Fibroblast of skin of back (primary cell): Measurements from ENCODE around the gene CCSER1.
"Not testable (repeated sequence)": the region's sequence is repeated elsewhere in the genome, so short reads cannot be mapped to it uniquely, and the experiment has no call there.

Experiments
- DNase-seq: peaks from one replicate; pipeline ENCODE4 v3.0.0-alpha.2; 2013

CCSER1 gene

DNA sequence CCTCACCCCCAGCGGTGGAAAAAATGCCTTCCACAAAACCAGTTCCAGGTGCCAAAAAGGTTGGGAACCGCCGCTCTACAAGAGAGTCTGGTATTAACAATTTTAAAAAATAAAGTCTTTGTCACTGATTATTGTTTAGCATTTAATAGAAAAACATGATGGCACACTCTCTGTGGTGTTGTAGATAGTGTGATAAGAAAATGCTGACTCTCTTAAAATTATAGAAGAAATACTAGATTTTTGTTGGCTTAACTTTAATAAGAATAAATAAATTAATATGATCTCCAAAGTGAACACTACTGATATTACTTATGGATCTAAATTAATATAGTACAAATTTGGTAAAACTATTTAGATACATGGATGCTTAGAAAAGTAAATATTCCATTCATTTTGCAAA is 943.5 kb downstream of the CCSER1 start:
- DNase-seq: no peak

- no peak for DNase-seq
Observed at GRCh38 chr4:91076147-91076546, 949.0 kb downstream of the CCSER1 start.

- DNase-seq: no peak
Observed at GRCh38 chr4:91085961-91086360, 958.8 kb downstream of the CCSER1 start.

DNA sequence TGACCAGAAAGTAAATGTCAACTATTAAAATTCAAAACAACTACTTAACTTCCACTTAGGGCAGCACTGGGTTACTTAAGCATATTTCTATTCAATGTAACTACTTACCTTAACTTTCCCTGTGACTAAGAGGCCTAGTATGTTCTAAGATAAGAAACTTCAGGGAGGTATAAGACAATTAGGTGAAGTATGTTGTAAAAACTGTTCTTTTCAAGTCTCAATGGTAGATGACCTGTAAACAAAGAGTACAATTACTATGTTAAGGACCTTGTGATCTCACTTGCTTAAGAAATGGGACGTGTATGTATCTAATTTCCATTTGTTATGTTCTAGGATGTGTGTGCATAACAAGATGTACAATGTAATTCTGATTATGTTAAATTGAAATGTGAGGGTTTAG is 960.5 kb downstream of the CCSER1 start:
- no peak for DNase-seq

- no peak for DNase-seq
Observed at GRCh38 chr4:91089178-91089577, 962.0 kb downstream of the CCSER1 start.

GRCh38 chr4:91092398-91092980 is 965.3 kb downstream of the CCSER1 start:
- no peak for DNase-seq

GRCh38 chr4:91094220-91094619 is 967.0 kb downstream of the CCSER1 start:
- DNase-seq: not testable (repeated sequence)

DNA sequence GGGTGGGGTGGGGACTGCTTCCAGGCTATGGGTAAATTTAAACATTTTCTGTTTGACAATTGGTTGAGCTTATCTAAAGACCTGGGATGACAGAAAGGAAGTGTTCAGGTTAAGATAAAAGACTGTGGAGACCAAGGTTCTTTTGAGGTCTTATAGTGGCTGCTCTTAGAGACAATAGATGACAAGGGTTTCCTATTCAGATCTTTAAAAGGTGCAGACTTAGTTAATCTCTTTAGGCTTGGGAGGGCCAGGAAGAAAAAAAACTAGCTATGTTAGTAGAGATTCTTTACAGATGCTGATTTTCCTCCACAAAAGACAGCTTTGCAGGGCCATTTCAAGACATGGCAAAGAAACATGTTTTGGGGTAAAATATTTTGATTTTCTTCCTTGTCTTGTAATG is 972.5 kb downstream of the CCSER1 start:
- DNase-seq: no peak

- no peak for DNase-seq
Observed at GRCh38 chr4:91108751-91109150, 981.6 kb downstream of the CCSER1 start.

- DNase-seq: no peak
Observed at GRCh38 chr4:91111556-91111955, 984.4 kb downstream of the CCSER1 start.

DNA sequence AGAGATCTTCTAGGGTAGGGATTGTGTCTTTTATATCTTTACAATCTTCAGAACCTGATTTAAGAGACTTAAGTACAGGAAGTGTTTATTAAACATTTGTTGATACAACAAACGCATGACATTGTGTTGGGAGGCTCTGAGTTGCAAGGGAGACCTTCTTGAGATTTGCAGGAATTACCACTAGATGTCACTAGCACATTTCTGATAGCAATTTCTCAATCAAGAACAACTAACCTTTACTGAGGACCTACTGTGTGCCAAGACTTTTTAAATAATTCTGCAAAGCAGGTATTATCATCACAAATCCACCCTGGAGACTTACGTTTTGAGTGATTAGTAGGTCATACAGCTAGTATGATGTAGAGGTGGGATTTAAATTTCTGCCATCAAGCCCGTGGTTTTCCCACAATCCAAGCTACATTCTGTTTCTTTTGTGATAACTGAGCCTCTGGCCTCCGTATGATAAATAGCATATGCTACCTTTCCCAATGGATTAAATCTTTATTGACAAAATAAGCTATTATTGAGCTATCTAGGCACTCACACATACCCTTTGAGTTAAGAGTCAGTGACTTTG is 986.0 kb downstream of the CCSER1 start:
- DNase-seq: peak; percentile 13

DNA sequence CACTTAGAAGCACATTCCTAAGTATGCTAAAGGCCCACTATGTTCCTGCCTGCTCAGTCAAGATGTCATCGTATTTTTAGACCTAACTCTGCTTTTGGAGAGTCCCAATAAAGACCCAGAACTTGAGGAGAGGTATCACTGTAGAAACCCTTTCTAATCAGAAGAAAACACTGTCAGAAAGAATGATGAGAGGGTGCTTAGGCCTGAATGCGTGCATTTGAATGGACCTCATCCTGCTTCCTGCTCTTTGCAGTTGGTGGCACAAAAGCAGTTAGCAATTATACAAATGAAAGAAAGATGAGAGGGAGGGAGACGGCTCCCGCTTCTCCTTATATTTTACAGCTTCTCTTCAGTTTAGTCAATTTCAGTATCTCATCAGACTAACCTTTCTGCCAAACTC is 987.2 kb downstream of the CCSER1 start:
- no peak for DNase-seq

DNA sequence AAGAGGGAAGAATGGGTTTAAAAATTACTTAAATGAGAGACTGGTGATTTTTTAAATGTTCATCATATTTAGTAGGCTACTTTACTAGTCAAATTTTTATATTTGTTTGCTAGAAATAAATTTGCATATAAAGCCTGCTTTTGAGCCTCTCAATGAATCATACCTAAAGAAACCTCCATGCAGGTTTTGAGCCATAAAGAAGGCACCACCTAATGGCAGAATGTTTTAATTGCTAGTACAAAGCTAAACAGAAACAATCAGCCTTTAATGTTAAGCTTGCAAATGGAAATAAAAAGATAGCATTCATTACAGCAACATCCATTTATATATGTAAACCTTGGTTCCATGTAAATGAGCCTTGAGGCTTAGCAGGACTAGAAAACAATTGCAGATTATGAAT is 989.7 kb downstream of the CCSER1 start:
- DNase-seq: peak; percentile 25

DNA sequence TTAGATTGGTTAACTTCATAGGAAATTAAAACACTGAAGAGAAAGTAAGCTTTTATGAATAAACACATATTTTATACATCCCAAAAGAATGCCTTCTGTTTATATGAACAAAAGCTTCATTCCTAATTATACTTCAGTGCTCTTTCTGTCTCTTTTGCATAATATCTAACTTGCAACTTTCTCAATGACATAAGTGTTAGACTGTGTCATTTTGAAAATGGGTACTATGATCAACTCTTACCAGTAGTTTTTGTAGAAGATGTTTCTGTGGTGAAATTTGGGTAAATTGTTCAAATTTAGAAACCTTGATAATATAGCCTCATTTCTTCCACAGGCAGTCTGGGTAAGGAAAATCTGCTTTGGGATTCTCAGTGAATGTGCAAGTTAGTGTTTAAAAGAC is 991.4 kb downstream of the CCSER1 start:
- no peak for DNase-seq

GRCh38 chr4:91123742-91124141 is 996.5 kb downstream of the CCSER1 start:
- DNase-seq: no peak

DNA sequence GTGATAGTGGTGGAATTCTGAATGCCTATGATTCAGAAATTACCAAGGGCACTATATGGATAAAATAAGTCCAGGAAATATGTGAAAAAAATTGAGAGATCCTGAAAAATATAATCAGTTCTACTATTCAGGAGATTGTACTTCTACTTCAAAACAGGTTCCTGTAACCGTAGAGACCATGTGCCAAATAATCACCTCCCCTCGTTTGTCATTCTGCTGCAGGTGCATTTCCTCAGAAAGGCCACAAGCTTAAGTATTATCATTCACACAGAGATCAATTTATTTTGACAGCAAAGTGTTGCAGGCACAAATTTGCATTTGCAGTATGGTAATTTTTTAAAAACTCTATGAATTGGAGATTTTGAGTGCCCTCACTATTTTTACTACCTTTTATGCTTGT is 1000.0 kb downstream of the CCSER1 start:
- no peak for DNase-seq

- no peak for DNase-seq
Observed at GRCh38 chr4:91127831-91128230, 1000.6 kb downstream of the CCSER1 start.

- DNase-seq: no peak
Observed at GRCh38 chr4:91128519-91128918, 1001.3 kb downstream of the CCSER1 start.

- DNase-seq: no peak
Observed at GRCh38 chr4:91147067-91147466, 1019.9 kb downstream of the CCSER1 start.

- not testable (repeated sequence) for DNase-seq
Observed at GRCh38 chr4:91154041-91154440, 1026.8 kb downstream of the CCSER1 start.

DNA sequence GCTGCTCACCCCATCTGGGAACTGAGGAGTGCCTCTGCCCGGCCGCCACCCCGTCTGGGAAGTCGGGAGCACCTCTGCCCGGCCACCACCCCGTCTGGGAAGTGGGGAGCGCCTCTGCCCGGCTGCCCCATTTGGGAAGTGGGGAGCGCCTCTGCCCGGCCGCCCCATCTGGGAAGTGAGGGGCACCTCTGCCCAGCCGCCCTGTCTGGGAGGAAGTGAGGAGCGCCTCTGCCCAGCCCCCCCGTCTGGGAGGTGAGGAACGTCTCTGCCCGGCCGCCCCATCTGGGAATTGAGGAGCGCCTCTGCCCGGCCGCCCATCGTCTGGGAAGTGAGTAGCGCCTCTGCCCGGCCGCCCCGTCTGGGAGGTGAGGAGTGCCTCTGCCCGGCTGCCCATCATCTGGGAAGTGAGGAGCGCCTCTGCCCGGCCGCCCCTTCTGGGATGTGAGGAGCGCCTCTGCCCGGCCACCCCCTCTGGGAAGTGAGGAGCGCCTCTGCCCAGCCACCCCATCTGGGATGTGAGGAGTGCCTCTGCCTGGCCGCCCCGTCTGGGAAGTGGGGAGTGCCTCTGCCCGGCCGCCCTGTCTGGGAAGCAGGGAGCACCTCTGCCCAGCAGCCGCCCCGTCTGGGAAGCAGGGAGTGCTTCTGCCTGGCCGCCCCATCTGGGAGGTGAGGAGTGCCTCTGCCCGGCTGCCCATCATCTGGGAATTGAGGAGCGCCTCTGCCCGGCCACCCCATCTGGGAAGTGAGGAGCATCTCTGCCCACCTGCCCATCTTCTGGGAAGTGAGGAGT is 1040.9 kb downstream of the CCSER1 start:
- DNase-seq: not testable (repeated sequence)

GRCh38 chr4:91170768-91171167 is 1043.6 kb downstream of the CCSER1 start:
- DNase-seq: no peak

DNA sequence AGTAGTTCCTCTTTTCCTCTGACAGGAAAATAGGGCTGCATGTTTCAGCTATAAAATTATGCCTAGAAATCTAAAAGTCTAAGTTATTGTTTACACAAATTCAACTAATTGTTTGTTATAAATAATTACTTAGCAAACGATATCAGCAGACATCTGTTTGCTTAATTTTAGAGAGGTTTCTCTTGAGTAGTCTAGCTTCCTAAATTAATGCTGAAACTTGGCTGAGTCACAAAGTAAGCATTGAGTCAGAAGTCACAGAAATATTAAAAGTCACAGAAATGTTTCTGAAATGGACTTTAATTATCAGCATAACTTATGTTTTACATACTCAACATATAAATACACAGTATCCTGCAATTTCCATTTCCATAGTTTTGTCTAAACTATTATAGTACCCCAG is 1044.0 kb downstream of the CCSER1 start:
- DNase-seq: peak; percentile 27

DNA sequence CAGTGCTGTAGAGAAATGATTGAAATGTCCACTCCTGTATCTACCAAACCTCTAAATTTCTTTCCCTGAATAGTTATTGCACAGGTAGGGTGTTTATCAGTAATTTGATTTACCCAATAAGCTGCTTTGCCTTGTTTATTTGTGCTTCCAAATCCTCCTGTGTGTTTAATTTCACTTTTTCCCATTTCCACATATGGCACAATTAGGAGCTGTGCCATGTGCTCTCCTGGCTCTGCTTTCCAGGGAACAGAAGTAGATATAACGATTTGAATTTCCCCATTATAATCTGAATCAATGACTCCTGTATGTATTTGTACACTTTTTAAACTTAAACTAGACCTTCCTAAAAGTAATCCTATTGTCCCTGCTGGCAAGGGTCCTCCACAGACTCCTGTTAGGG is 1057.9 kb downstream of the CCSER1 start:
- DNase-seq: not testable (repeated sequence)
